HAP-1 (cell line): ENCODE results near the gene PTPRH.
A peak's percentile ranks its signal among the peaks of the same experiment; 100 is the strongest.
"Not testable (repeated sequence)": the region's sequence is repeated elsewhere in the genome, so short reads cannot be mapped to it uniquely, and the experiment has no call there.

Experiments
- DNase-seq, 2 experiments: peaks; one replicate each; pipeline ENCODE4 v3.0.0-alpha.2; 2016 to 2020; ENCODE audit warnings: low spot score in 2 of 2
- H3K27me3 ChIP-seq: fragments of 250-450 bp; sonication (Bioruptor Pico); 2 replicates; pipeline ENCODE4 v1.5.1; 2020; ENCODE audit warnings: low read depth, mild to moderate bottlenecking, moderate library complexity
- H3K36me3 ChIP-seq: fragments of 250-450 bp; sonication (Bioruptor Pico); replicated peaks from 2 replicates; pipeline ENCODE4 v1.5.1; 2020; ENCODE audit warnings: mild to moderate bottlenecking
- H3K4me1 ChIP-seq: fragments of 250-450 bp; sonication (Bioruptor Pico); 2 replicates; pipeline ENCODE4 v1.5.1; 2020; ENCODE audit warnings: mild to moderate bottlenecking
- H3K4me3 ChIP-seq: fragments of 250-450 bp; sonication (Bioruptor Pico); 2 replicates; pipeline ENCODE4 v1.5.1; 2020; ENCODE audit warnings: mild to moderate bottlenecking, moderate library complexity
- H3K9me3 ChIP-seq: fragments of 250-450 bp; sonication (Bioruptor Pico); 2 replicates; pipeline ENCODE4 v1.5.1; 2020; ENCODE audit warnings: mild to moderate bottlenecking, moderate library complexity
- in situ Hi-C: fragments of 300-500 bp; cut with MboI; formaldehyde crosslinking; loops from 3 replicates; pipeline ENCODE4 v1.14.3; 2020; ENCODE audit warnings: low sequenced_read_pairs, inconsistent platforms, mixed read lengths

Gene PTPRH

GRCh38 chr19:55158848-55159749, 50.2 kb downstream of the PTPRH start:
- no peak for DNase-seq
- H3K27me3 ChIP-seq = peaks cover 8% of the 10 kb centered on the region; the same call in 1 of the 2 replicates
- H3K36me3 ChIP-seq = no peaks in the 10 kb centered on the region
- no peaks in the 10 kb centered on the region for H3K9me3 ChIP-seq
- peaks cover 3% of the 10 kb centered on the region; the same call in 1 of the 2 replicates for H3K4me1 ChIP-seq
- in situ Hi-C loops = no loop called here
- H3K4me3 ChIP-seq = no peak overlapping the region

GRCh38 chr19:55158423-55158822, 50.9 kb downstream of the PTPRH start:
- H3K27me3 ChIP-seq = peaks cover 8% of the 10 kb centered on the region; the same call in 1 of the 2 replicates

GRCh38 chr19:55157064-55157908, 52.0 kb downstream of the PTPRH start, which contains the start of gene TNNI3:
Gene TNNI3 (minus strand): TSS chr19:55157732. CDS start chr19:55157589, 143 bp downstream.
- DNase-seq = no peak

More at GRCh38 chr19:55158423-55158822, 50.9 kb downstream of the PTPRH start:
- Histone ChIP-seq H3K36me3 (no peaks in the 10 kb centered on the region), H3K4me1 (peaks cover 3% of the 10 kb centered on the region; the same call in 1 of the 2 replicates), H3K4me3 (no peak overlapping the region), H3K9me3 (no peaks in the 10 kb centered on the region)
- in situ Hi-C loops = no loop called here
- no peak for DNase-seq

GRCh38 chr19:55156202-55157063, 52.9 kb downstream of the PTPRH start:
- no peaks in the 10 kb centered on the region for H3K36me3 ChIP-seq
- DNase-seq = peak; percentile 49 to 90
- no peaks in the 10 kb centered on the region for H3K9me3 ChIP-seq
- in situ Hi-C loops = no loop called here
- H3K4me3 ChIP-seq = peak overlapping the region; percentile 27
- peaks cover 3% of the 10 kb centered on the region; the same call in 1 of the 2 replicates for H3K4me1 ChIP-seq
- H3K27me3 ChIP-seq = peaks cover 8% of the 10 kb centered on the region; the same call in 1 of the 2 replicates

More at GRCh38 chr19:55157064-55157908, 52.0 kb downstream of the PTPRH start, which contains the start of gene TNNI3:
- in situ Hi-C loops = no loop called here
- H3K36me3 ChIP-seq = no peaks in the 10 kb centered on the region
- peaks cover 3% of the 10 kb centered on the region; the same call in 1 of the 2 replicates for H3K4me1 ChIP-seq
- no peaks in the 10 kb centered on the region for H3K9me3 ChIP-seq
- H3K4me3 ChIP-seq = peak within 1 kb of the TSS; percentile 27
- H3K27me3 ChIP-seq = peaks cover 8% of the 10 kb centered on the region; the same call in 1 of the 2 replicates

DNA sequence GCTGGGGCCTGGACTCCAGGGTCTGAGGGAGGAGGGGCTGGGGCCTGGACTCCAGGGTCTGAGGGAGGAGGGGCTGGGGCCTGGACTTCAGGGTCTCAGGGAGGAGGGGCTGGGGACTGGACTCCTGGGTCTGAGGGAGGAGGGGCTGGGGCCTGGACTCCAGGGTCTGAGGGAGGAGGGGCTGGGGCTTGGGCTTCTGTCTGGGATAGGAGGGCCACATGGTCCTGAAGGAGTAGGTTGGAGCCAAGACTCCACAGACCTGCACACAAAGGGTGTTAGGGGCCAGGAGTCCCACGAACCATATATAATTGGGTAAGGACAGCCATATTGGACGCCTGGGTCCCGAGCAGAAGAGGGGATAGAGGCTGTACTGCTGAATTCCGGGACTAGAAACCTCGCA, 53.5 kb downstream of the PTPRH start:
- H3K4me1 ChIP-seq, DNase-seq, in situ Hi-C loops, H3K9me3 ChIP-seq, H3K36me3 ChIP-seq, H3K27me3 ChIP-seq: not testable (repeated sequence)
- H3K4me3 ChIP-seq = peak overlapping the region; percentile 27

- no peak for DNase-seq
- peaks cover 11% of the 10 kb centered on the region; the same call in 1 of the 2 replicates for H3K27me3 ChIP-seq
- H3K4me3 ChIP-seq = no peak overlapping the region
- no peaks in the 10 kb centered on the region for H3K36me3 ChIP-seq
- peaks cover 3% of the 10 kb centered on the region; the same call in 1 of the 2 replicates for H3K4me1 ChIP-seq
- in situ Hi-C loops = no loop called here
- H3K9me3 ChIP-seq = no peaks in the 10 kb centered on the region
These were observed 55.5 kb downstream of the PTPRH start for GRCh38 chr19:55153652-55154264.

DNA sequence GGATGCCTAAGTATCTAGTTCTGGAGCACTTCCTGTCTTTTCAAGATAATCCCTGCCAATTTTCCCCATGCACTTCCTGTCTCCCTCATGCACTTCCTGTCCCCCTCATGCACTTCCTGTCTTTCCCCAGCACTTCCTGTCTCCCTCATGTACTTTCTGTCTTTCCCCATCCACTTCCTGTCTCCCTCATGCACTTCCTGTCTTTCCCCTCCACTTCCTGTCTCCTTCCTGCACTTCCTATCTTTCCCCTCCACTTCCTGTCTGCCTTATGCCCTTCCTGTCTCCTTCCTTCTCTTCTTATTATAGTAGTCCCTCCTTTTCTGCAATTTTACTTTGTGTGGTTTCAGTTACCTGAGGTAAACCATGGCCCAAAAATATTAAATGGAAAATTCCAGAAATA, 57.3 kb downstream of the PTPRH start:
- H3K36me3 ChIP-seq = no peaks in the 10 kb centered on the region
- no peaks in the 10 kb centered on the region for H3K9me3 ChIP-seq
- H3K27me3 ChIP-seq = peaks cover 11% of the 10 kb centered on the region
- H3K4me3 ChIP-seq = no peak overlapping the region
- in situ Hi-C loops = no loop called here
- DNase-seq = peak in 1 of 2 experiments; percentile 51
- H3K4me1 ChIP-seq = peaks cover 5% of the 10 kb centered on the region

- H3K4me3 ChIP-seq = no peak within 1 kb of the TSS
- no peaks in the 10 kb centered on the region for H3K9me3 ChIP-seq
- in situ Hi-C loops = no loop called here
- peaks cover 2% of the 10 kb centered on the region for H3K4me1 ChIP-seq
- H3K27me3 ChIP-seq = peaks cover 8% of the 10 kb centered on the region
- no peaks in the 10 kb centered on the region for H3K36me3 ChIP-seq
- DNase-seq = no peak
These were observed 60.0 kb downstream of the PTPRH start, which contains the start of gene TNNT1 for GRCh38 chr19:55149078-55150003. Gene TNNT1 (minus strand): TSS chr19:55149206. CDS start chr19:55147157, 2,049 bp downstream.

GRCh38 chr19:55147545-55148251, 61.6 kb downstream of the PTPRH start:
- Histone ChIP-seq H3K27me3 (peaks cover 8% of the 10 kb centered on the region), H3K36me3 (no peaks in the 10 kb centered on the region), H3K4me3 (no peak overlapping the region), H3K9me3 (no peaks in the 10 kb centered on the region), H3K4me1 (peaks cover 2% of the 10 kb centered on the region)
- in situ Hi-C loops = no loop called here
- no peak for DNase-seq

- peak; percentile 28 to 87 for DNase-seq
- no peaks in the 10 kb centered on the region for H3K36me3 ChIP-seq
- in situ Hi-C loops = no loop called here
These were observed 62.5 kb downstream of the PTPRH start for GRCh38 chr19:55146705-55147273.

More at GRCh38 chr19:55146705-55147273, 62.5 kb downstream of the PTPRH start:
- H3K4me3 ChIP-seq = peak overlapping the region; percentile 37
- peaks cover 2% of the 10 kb centered on the region for H3K4me1 ChIP-seq
- no peaks in the 10 kb centered on the region for H3K9me3 ChIP-seq
- peaks cover 8% of the 10 kb centered on the region for H3K27me3 ChIP-seq
